NCI-H510A (cell line): ENCODE data around the gene REM2.

Source experiments
- DNase-seq: peaks from one replicate; lab custom pipeline; 2025; lab: John Stamatoyannopoulos, UW

The REM2 gene

DNA sequence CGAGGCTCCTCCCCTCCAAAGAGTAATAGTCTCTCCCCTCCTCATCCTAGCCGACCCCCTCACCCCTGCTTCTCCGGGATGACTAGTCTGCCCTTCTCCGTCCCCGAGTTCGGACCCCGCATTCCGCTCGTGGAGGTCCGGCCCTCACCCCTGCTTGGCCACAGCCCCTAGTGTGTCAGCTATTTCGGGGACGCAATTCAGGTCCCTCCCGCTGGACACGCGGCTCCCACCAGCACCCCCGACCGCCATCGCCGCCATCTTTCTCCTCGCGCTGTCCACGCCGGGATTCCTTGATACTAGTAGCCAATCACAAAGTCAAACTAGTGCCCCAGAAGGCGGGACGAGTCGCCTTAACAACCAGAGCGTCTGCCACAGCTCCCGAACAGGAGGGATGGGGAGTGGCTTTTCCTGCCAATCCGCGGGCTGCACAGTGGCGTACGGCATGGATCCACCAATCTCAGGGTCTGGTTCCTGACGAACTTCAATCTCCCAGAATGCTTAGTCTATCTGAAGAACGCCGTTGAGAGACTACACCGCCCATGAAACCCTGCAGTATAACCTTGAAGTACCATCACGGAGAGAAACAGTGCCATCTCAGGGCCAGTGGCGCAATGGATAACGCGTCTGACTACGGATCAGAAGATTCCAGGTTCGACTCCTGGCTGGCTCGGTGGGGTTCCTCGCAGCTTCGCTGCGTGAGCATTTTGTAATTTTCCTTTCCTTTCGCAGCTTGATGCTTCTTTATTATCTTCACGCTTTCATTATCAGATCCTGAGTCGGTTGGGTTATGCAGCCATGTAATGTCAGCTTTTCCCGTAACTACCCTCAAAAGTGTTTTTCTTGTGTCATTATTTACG is 46.3 kb downstream of the REM2 start, which contains the start of gene PRMT5:
PRMT5 (minus strand) TSS at position 273 of the 857 bp plus-strand sequence; CDS start at position 258, 15 bp downstream.
- DNase-seq = peak; percentile 95

DNA sequence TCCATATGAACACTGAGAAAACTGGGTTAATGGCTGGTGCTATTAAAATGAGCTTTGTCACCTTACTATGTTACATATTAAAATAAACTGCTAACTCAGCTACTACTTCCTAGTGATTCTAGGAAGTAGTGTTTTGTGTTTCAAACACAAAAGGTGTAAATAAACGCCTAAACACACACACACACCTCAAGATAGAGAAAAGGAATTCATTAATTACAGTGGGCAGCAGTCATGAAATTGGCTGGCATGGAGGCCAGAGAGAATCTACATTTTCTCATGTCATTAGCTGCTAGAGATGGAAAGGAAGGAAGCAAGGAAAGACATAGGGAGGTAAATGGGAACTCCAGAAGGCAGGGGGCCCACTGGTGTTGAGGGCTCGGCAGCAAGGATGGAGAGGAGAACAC is 46.9 kb downstream of the REM2 start:
- DNase-seq = no peak

DNA sequence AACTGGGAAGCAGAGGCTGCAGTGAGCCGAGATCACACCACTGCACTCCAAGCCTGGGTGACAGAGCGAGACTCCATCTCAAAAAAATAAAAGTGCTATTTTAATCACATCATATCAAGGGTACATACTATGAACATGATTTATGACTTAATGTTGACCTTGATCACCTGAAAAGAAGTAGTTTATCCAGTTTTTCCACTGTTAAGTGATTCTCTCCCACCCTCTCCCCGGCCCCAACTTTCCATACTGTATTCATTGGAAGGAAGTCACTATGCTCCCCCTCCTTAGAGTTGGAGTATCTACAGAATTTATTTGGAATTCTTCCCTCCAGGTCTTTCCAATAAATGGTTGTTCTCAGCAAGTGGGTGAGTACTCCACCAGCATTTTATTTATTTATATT is 49.1 kb downstream of the REM2 start:
- no peak for DNase-seq

DNA sequence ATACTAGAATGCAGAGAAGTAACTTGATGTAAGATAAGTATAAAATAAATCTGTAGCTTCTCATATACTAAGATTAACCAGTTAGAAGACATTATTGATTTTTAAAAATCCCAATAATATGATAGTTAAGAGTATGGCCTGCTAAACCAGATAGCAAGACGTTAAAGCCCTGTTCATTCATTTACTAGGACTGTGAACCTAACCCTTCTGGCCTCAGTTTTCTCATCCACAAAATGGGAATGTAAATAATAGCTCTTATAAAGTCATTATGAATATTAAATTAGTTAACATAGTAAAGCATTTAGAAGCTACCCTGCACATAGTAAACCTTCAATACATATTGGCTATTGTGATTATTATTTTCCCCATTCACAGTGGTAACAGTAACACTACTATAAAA is 52.1 kb downstream of the REM2 start:
- DNase-seq = no peak
